IMR-90 (cell line): ENCODE results near the gene KCNJ10. TPM values are rescaled to one million over a fixed set of nuclear protein-coding genes. Genes with fewer than 3 reads are reported as not detected.

Experiments used
- ATAC-seq: fragments of 200-7000 bp; cut with Tn5 transposase; 2 replicates; pipeline ENCODE4 v1.9.1; 2020; ENCODE audit warnings: low read depth, mild to moderate bottlenecking, moderate library complexity
- BruUV-seq: library from RNA; stranded (reverse); fragments of 400-500 nt; replicated peaks from 2 replicates; lab custom pipeline; 2021; lab: Mats Ljungman, UMichigan
- CTCF ChIA-PET: fragments of 300-600 bp; formaldehyde crosslinking; extraction: SDS; loops from one replicate; lab custom pipeline; 2021; ENCODE audit warnings: antibody characterized with exemption; lab: Yijun Ruan, JAX
- POLR2A ChIA-PET: fragments of 300-600 bp; sonication (Branson Sonifier 250); formaldehyde crosslinking; loops from one replicate; lab custom pipeline; 2022; ENCODE audit warnings: antibody characterized with exemption; ENCODE audit not compliant: unreplicated experiment; lab: Charles Lee
- DNase-seq: peaks from one replicate; pipeline ENCODE4 v3.0.0; 2013
- H2AFZ ChIP-seq: replicated peaks from 2 replicates; pipeline ENCODE3; 2013; ENCODE audit warnings: low read length, mild to moderate bottlenecking; ENCODE audit not compliant: poor library complexity
- H2AK5ac ChIP-seq: 2 replicates; pipeline ENCODE4 v1.6.1; 2013; ENCODE audit warnings: low read depth, low read length, inconsistent platforms
- H2AK9ac ChIP-seq: replicated peaks from 2 replicates; pipeline ENCODE3; 2013; ENCODE audit warnings: mild to moderate bottlenecking, low read depth, low read length, moderate library complexity; ENCODE audit not compliant: poor library complexity
- H2BK120ac ChIP-seq: 2 replicates; pipeline ENCODE4 v1.6.1; 2013; ENCODE audit warnings: low read depth, low read length, inconsistent platforms
- H2BK15ac ChIP-seq: 3 replicates; pipeline ENCODE4 v1.6.1; 2013; ENCODE audit warnings: low read depth, low read length, inconsistent platforms
- H2BK20ac ChIP-seq: 2 replicates; pipeline ENCODE4 v1.6.1; 2013; ENCODE audit warnings: low read depth, mild to moderate bottlenecking, inconsistent platforms, low read length, moderate library complexity
- H2BK5ac ChIP-seq: 2 replicates; pipeline ENCODE4 v1.6.1; 2013; ENCODE audit warnings: mild to moderate bottlenecking, low read depth, low read length, inconsistent platforms; ENCODE audit not compliant: poor library complexity, severe bottlenecking
- H3K14ac ChIP-seq: replicated peaks from 2 replicates; pipeline ENCODE4 v1.6.1; 2013; ENCODE audit warnings: low read depth, low read length, inconsistent platforms
- H3K18ac ChIP-seq: 2 replicates; pipeline ENCODE4 v1.6.1; 2013; ENCODE audit warnings: low read depth, low read length, control low read depth
- H3K23ac ChIP-seq: 2 replicates; pipeline ENCODE4 v1.6.1; 2013; ENCODE audit warnings: low read depth, low read length, inconsistent platforms
- H3K27ac ChIP-seq: 2 replicates; pipeline ENCODE4 v1.5.1; 2013; ENCODE audit warnings: mild to moderate bottlenecking, control low read depth, low read length; ENCODE audit not compliant: insufficient read depth
- H3K27me3 ChIP-seq: 2 replicates; pipeline ENCODE4 v1.6.1; 2013; ENCODE audit warnings: low read length; ENCODE audit not compliant: control insufficient read depth, insufficient read depth
- H3K36me3 ChIP-seq: 2 replicates; pipeline ENCODE4 v1.6.1; 2013; ENCODE audit warnings: low read length, mixed read lengths; ENCODE audit not compliant: control insufficient read depth, insufficient read depth
- H3K4ac ChIP-seq: 2 replicates; pipeline ENCODE4 v1.6.1; 2013; ENCODE audit warnings: low read depth, low read length, inconsistent platforms
- H3K4me1 ChIP-seq: 2 replicates; pipeline ENCODE4 v1.6.1; 2013; ENCODE audit warnings: low read length, mixed read lengths; ENCODE audit not compliant: control insufficient read depth, insufficient read depth
- H3K4me2 ChIP-seq: 2 replicates; pipeline ENCODE4 v1.6.1; 2013; ENCODE audit warnings: low read depth, mild to moderate bottlenecking, control low read depth, low read length, moderate library complexity
- H3K4me3 ChIP-seq: 2 replicates; pipeline ENCODE4 v1.5.1; 2013; ENCODE audit warnings: low read depth, mild to moderate bottlenecking, control low read depth, low read length, moderate library complexity; ENCODE audit not compliant: insufficient read depth
- H3K56ac ChIP-seq: 2 replicates; pipeline ENCODE4 v1.6.1; 2013; ENCODE audit warnings: low read length, inconsistent platforms; ENCODE audit not compliant: insufficient read depth; ENCODE audit errors: extremely low read depth
- H3K79me1 ChIP-seq, 2 experiments: 2 replicates each; pipeline ENCODE4 v1.6.1; 2013; ENCODE audit warnings: low read length in 2 of 2, inconsistent platforms in 1 of 2, low read depth in 1 of 2
- H3K9ac ChIP-seq: 2 replicates; pipeline ENCODE4 v1.6.1; 2013; ENCODE audit warnings: low read depth, low read length, control low read depth
- H3K9me1 ChIP-seq: 2 replicates; pipeline ENCODE4 v1.6.1; 2013; ENCODE audit warnings: low read length, inconsistent platforms; ENCODE audit not compliant: insufficient read depth
- H3K9me3 ChIP-seq: 2 replicates; pipeline ENCODE4 v1.6.1; 2013; ENCODE audit warnings: low read length; ENCODE audit not compliant: control insufficient read depth, insufficient read depth
- H4K20me1 ChIP-seq: 2 replicates; pipeline ENCODE4 v1.6.1; 2013; ENCODE audit warnings: low read length, inconsistent platforms; ENCODE audit not compliant: insufficient read depth
- H4K5ac ChIP-seq: 2 replicates; pipeline ENCODE4 v1.6.1; 2013; ENCODE audit warnings: mild to moderate bottlenecking, low read depth, low read length, control low read depth
- H4K8ac ChIP-seq, 2 experiments: 2 replicates each; pipeline ENCODE4 v1.6.1; 2013; ENCODE audit warnings: low read depth in 2 of 2, low read length in 2 of 2, control low read depth in 1 of 2, inconsistent platforms in 1 of 2
- H4K91ac ChIP-seq: 2 replicates; pipeline ENCODE4 v1.6.1; 2013; ENCODE audit warnings: low read depth, low read length, inconsistent platforms; ENCODE audit not compliant: insufficient read depth
- CHD1 ChIP-seq: IDR thresholded peaks from 2 replicates; pipeline ENCODE4 v1.6.1; 2012; ENCODE audit warnings: low read depth, low read length, improper control_type of control experiment
- CTCF ChIP-seq: conservative IDR thresholded peaks from 2 replicates; pipeline ENCODE4 v1.5.1; 2012; ENCODE audit warnings: mild to moderate bottlenecking, low read depth, low read length, improper control_type of control experiment
- FOS ChIP-seq: fragments of 150-350 bp; IDR thresholded peaks from 2 replicates; pipeline ENCODE4 v1.6.1; 2016; ENCODE audit warnings: low read depth, low read length
- MAFK ChIP-seq: IDR thresholded peaks from 2 replicates; pipeline ENCODE4 v1.6.1; 2012; ENCODE audit warnings: low read depth, low read length, improper control_type of control experiment
- NFE2L2 ChIP-seq: fragments of 150-350 bp; IDR thresholded peaks from 2 replicates; pipeline ENCODE4 v1.6.1; 2016; ENCODE audit warnings: low read depth, mild to moderate bottlenecking, low read length
- RAD21 ChIP-seq: IDR thresholded peaks from 2 replicates; pipeline ENCODE4 v1.6.1; 2012; ENCODE audit warnings: low read length, improper control_type of control experiment
- RCOR1 ChIP-seq: IDR thresholded peaks from 2 replicates; pipeline ENCODE4 v1.6.1; 2012; ENCODE audit warnings: mild to moderate bottlenecking, low read length, improper control_type of control experiment; ENCODE audit not compliant: insufficient replicate concordance
- RFX5 ChIP-seq: IDR thresholded peaks from 2 replicates; pipeline ENCODE4 v1.8.0; 2012; ENCODE audit warnings: low read depth, mild to moderate bottlenecking, low read length, moderate library complexity
- SMC3 ChIP-seq: fragments of 150-350 bp; IDR thresholded peaks from 2 replicates; pipeline ENCODE4 v1.6.1; 2016; ENCODE audit warnings: low read depth, mild to moderate bottlenecking, antibody characterized with exemption, low read length, moderate library complexity
- USF2 ChIP-seq: fragments of 150-350 bp; IDR thresholded peaks from 2 replicates; pipeline ENCODE4 v1.6.1; 2017; ENCODE audit warnings: mild to moderate bottlenecking, antibody characterized with exemption, low read length, low read depth
- WGBS, 2 experiments: methylation state at CpG; one replicate each; pipeline versions ENCODE4 v1.1.5 to v1.1.7; 2013; ENCODE audit warnings: missing lambda C conversion rate in 2 of 2; ENCODE audit not compliant: insufficient read length in 1 of 2; ENCODE audit errors: extremely low coverage in 2 of 2; 5-methylcytosine and 5-hydroxymethylcytosine counted together
- dilution Hi-C: fragments of 300-500 bp; cut with HindIII; formaldehyde crosslinking; loops from one replicate; pipeline ENCODE4 v1.14.3; 2018; ENCODE audit warnings: low sequenced_read_pairs; ENCODE audit not compliant: unreplicated experiment
- in situ Hi-C: fragments of 300-500 bp; cut with MboI; formaldehyde crosslinking; loops from 3 replicates; pipeline ENCODE4 v1.14.3; 2019; ENCODE audit warnings: low sequenced_read_pairs, inconsistent platforms, mixed read lengths
- intact Hi-C: fragments of 100-400 bp; cut with micrococcal nuclease; formaldehyde crosslinking; loops from 2 replicates; pipeline ENCODE4 v1.10.0; 2022
- polyA plus RNA-seq, 3 experiments: library from polyadenylated mRNA; depleted of rRNA; stranded (reverse); fragments of >200 nt; gene quantifications; 2 replicates each; pipeline ENCODE4 v1.2.3, GENCODE V29; 2012; ENCODE audit warnings: low replicate concordance in 1 of 3
- total RNA-seq: library from RNA; depleted of rRNA; stranded (reverse); fragments of >200 nt; gene quantifications from 2 replicates; pipeline ENCODE4 v1.2.3, GENCODE V29; 2012

The KCNJ10 gene
- total and polyA plus RNA-seq, 2 of the 4 experiments (the other 2 are of a cell fraction), result not detected

GRCh38 chr1:160078512-160079195 lies 8.7 kb upstream of the KCNJ10 start:
- ATAC-seq (peak; percentile 75), DNase-seq (no peak)
- H3K23ac ChIP-seq, result no peak overlapping the region
- no peak overlapping the region for H2BK5ac ChIP-seq
- no peaks in the 10 kb centered on the region for H3K79me1 ChIP-seq
- H3K9ac ChIP-seq, result no peak overlapping the region
- no peak overlapping the region for H3K18ac ChIP-seq
- no peak overlapping the region for H3K27ac ChIP-seq
- H3K4me2 ChIP-seq, result no peak overlapping the region
- no peak overlapping the region for H4K8ac ChIP-seq
- ChIA-PET CTCF (interaction anchor here (0.9 to 2.6 kb wide), 6 partner anchors 19 to 71 kb away, joined by 3 to 16 read pairs (median 3); partner anchors contain the start of genes IGSF8 and PIGM), POLR2A (no interaction called here)
- peaks cover 66% of the 10 kb centered on the region for H3K27me3 ChIP-seq
- in situ Hi-C loops (no loop called here), dilution Hi-C loops (no loop called here), intact Hi-C loops (loop anchor here (2.0 kb wide), 1 partner anchor 32 kb away; no protein-coding TSS in a partner anchor)
- WGBS, 2 experiments, result no CpG with 5 or more reads among the region's 8 CpGs
- no peak for TF ChIP-seq CHD1
- TF ChIP-seq RCOR1, result no peak
- TF ChIP-seq FOS, result no peak
- TF ChIP-seq SMC3, result peak; percentile 36; the same call in 1 of the 2 replicates
- peak; percentile 45 for TF ChIP-seq RAD21
- no peak for TF ChIP-seq NFE2L2
- TF ChIP-seq USF2, result no peak
- TF ChIP-seq MAFK, result no peak
- TF ChIP-seq CTCF, result peak; percentile 57
- TF ChIP-seq RFX5, result no peak
- H4K91ac ChIP-seq, result no peak overlapping the region
- H3K9me3 ChIP-seq, result no peaks in the 10 kb centered on the region; the same call in 1 of the 2 replicates
- no peaks in the 10 kb centered on the region for H3K36me3 ChIP-seq
- no peak overlapping the region for H3K4me3 ChIP-seq
- no peak overlapping the region for H2BK20ac ChIP-seq
- H2BK120ac ChIP-seq, result no peak overlapping the region
- H3K4me1 ChIP-seq, result peaks cover 2% of the 10 kb centered on the region; the same call in 1 of the 2 replicates
- no TSS peak for BruUV-seq
- no peak overlapping the region for H4K5ac ChIP-seq
- H2AFZ ChIP-seq, result no peak overlapping the region
- H2AK5ac ChIP-seq, result no peak overlapping the region
- H2BK15ac ChIP-seq, result no peak overlapping the region
- no peak overlapping the region for H3K56ac ChIP-seq
- H3K14ac ChIP-seq, result no peak overlapping the region
- H4K20me1 ChIP-seq, result no peaks in the 10 kb centered on the region
- H2AK9ac ChIP-seq, result no peak overlapping the region
- H3K4ac ChIP-seq, result no peak overlapping the region
- H3K9me1 ChIP-seq, result no peaks in the 10 kb centered on the region
